DMS53 treated with DMSO at 0.1 percent for 48 hours (cell line): ENCODE results near the gene SFSWAP.
"Not testable (repeated sequence)": the region's sequence is repeated elsewhere in the genome, so short reads cannot be mapped to it uniquely, and the experiment has no call there.

Experiments
- DNase-seq: peaks from one replicate; lab custom pipeline; 2025; ENCODE audit not compliant: unreplicated experiment; lab: John Stamatoyannopoulos, UW

Gene SFSWAP

DNA sequence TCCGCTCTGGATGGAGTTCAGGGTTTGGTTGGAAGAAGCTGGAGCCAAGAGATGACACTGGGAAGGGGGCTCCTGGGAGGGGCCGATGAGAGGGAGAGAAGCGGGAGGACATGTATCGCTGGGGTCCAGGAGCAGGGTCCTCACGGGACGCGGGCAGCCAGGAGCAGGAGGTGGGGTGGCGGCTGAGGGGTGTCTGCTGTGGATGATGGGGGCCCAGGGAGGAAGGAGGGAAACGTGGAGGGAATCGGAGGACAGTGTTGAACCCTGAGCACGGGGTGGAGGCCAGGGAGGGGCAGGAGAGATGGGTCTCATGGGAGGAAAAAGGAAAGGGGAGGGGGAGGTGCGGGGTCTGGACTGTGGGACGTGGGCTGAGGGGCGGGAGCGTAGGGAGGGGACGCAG is 31.7 kb upstream of the SFSWAP start:
- DNase-seq, result not testable (repeated sequence)

DNA sequence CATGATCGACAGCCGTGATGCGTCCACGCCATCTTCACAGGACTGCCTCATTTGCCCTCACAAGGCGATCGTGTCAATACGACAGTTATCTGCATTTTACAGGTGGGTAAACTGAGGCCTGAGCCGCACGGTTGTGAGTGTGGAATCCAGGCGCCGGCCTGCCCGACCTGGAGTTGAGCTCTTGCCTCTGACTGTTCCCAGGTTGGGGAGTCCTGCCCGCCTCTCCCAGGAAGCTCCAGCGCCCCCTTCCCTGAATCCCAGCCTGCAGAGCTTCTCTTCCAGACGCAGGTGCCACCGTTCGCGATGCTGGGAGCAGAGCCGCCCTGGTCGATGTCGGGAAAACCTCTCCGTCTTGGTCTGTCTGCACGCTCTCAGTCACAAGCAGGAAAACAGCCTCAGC is 31.1 kb upstream of the SFSWAP start:
- DNase-seq, result not testable (repeated sequence)

DNA sequence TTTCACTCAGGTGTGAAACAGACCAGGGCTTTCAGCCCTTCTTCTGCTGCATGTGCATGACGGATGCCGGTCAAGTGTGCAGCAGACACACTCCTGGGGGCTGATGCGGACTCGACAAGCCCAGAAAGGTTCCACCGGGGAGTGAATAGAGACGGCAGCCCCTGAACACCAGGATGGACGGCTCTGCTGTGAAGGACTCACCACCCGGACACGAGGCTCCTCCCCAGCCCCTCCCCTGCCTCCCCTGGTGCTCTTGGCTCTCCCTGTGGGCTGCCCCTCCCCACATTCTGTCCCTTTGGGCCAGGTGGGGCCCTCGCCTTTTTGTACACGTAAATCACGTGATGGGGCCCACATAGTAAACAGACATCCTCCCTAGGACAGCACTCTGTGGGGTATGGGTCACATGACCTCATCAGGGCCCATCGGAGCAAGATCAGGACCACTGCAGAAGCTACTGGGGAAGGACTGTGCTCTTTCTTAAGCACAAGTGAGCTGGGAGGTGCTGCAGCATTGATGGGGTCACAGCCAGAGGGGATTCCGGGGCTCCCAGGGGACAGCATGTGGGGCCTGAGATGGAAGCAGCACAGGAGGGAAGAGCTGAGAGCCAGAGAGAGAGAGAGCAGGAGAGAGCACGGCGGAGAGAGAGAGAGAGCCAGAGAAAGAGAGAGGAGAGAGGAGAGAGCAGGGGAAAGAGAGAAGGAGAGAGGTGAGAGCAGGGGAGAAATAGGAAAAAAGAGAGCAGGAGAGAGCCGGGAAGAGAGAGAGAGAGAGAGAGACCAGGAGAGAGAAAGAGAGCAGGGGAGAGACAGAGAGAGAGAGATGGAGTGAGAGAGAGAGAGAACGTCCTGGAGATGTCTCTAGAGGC is 30.3 kb upstream of the SFSWAP start:
- DNase-seq, result not testable (repeated sequence)

DNA sequence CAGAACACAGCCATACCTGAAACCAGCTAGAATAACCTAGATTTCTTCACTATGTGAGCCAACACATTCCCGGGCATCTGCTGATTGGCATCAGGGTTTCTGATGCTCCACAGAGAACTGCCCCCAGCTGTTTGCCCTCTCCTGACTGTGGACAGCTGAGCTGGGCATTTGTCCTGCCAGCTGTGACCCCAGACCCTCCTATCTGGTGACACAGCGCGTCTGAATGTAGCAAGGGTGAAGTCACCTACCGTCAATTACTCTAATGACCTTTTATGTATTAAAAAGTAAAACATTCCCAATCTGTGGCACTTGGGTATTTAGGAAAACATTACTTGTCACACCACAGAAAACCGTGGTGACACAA is 29.7 kb upstream of the SFSWAP start:
- no peak for DNase-seq

DNA sequence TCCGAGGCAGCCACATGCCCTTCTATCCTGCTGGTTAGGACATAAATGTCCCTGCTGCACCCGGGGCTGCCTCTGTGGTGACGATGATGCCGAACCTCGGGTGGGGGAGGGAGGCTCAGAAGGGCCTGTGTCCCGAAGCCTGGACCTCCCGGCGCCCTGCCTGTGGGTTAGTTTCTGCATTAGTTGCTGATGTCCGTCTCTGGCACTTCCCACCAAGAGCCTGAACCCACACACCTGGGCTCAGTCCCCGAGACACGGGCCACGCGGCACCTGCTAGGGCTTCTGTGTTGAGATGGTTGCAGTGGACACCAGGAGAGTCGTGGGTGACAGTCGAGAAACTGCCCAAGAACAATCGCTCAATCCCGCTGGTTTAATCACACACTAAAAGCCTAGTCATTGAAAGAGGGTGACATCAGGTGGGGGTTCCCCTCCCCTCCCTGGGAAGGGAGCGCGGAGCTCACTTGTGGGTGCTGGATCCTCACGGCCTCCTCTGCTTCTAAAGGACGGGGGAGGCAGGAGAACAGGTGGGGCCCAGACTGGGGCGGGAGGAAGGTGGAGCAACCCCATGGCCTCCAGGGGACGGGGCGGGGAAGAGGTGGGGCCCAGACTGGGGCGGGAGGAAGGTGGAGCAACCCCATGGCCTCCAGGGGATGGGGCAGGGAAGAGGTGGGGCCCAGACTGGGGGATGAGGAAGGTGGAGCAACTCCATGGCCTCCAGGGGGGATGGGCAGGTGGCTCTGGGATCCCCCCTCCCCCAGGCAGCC is 29.0 kb upstream of the SFSWAP start:
- DNase-seq, result not testable (repeated sequence)

DNA sequence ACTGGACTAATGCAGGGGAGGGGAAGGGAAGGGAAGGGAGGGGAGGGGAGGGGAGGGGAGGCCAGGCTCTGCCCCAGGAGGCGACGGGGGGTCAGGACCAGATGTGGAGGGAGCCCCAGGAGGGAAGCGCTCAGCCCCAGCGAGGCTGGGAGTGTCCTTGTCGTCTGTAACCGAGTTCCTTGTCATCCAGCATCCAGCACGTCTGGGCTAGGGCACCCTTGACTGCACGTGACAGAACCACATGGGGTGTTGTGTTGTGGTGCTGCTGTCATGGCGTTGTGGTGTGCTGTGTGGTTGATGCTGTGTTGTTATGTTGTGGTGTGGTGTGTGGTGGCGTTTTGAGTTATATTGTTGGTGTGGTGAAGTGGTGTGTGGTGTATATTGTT is 28.4 kb upstream of the SFSWAP start:
- no peak for DNase-seq

DNA sequence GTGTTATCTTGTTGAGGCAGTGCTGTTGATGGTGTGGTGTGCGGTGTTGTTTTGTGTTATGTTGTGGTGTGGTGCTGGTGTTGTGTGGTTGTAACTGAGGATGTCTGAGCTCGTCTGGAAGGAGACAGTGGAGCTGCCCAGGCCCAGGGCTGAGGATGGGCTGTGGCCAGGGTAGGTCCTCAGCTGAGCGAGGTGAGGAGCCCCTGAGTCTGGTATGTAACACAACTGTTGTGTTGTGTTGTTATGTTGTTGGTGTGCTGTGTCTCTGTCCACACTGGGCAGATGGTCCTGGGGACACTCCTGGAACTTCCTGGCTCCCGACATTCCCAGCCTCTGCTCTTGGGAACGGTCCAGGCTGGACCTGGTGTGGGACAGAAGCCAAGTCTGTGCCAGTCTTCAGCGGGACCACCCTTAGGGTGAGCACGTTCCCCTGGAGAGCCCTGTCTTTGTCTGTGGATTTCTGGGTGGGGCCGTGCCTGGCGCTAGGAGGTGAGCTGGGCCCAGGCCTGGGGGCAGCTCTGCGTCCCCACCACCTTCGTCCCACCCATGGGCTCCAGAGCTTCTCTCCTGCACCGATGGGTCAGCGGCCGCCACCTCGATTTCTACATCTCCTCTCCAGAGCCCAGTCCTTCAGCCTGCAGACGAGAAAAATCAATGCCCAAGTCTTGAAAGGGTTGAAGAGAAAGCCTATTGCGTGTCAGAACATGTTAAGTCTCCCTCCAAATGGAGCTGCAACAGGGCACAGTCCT is 27.4 kb upstream of the SFSWAP start:
- no peak for DNase-seq

DNA sequence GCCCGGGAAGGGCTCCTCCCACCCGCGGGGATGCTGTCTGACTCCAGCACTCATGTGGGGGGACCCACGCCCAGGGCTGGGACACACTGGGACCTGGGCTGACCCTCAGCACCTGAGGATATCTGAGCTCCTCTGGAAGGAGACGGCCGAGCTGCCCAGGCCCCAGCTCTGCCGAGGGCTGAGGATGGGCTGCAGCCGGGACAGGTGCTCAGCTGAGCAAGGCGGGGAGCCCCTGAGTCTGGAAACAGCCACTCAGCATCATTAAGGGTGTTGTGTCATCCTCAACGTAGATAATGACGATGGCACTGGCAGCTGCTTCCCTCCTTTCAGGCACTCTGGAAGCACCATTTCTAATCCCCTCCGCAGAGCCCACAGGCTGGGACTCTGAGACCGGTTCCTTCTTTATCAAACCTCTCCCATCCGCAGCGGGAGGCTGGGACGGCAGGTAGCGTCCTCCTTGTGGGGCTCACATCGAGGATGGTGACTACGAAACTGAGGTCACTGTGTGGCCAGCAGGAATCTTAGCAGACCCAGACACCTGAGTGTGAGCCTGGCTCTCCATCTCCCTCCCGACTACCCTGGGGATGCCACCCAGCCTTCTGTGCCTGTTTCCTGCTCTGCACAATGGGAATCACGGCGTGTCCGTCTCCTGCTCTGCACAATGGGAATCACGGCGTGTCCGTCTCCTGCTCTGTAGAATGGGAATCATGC is 26.7 kb upstream of the SFSWAP start:
- DNase-seq, result no peak

DNA sequence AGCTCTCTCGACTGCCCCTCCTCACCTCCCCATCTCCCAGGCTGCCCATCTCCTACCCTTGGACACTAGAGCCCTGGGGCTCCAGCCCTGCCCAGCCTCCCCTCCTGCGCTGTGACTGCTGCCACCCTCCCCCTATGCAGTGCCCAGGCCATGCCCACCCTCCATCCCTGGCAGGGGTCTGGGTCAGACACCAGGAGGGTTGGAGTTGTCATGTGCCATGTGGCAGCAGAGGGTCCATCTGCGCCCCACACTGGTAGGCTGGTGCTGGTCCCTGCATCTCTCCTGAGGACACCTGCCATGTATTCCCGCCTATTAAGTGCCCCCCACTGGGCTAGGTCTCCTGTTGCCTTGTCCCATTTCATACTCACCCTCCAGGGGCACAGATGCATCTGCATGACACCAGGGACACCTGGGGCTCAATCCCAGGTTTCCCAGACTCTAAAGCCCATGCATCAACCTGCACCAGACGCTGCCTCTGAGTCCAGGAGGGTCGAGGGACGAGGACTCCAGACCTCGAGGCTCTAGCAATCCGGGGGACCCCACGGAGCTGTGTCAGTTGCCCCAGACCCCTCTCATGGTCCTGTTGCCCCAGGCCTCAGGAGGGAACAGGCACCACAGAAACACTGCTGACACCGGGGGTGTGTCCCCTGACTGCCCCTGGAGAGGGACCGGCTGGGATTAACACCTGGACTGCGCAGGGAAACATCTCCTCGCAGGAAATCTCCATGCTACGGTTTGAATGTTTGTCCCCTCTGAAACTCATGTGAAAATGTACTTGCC is 23.4 kb upstream of the SFSWAP start:
- DNase-seq, result no peak

DNA sequence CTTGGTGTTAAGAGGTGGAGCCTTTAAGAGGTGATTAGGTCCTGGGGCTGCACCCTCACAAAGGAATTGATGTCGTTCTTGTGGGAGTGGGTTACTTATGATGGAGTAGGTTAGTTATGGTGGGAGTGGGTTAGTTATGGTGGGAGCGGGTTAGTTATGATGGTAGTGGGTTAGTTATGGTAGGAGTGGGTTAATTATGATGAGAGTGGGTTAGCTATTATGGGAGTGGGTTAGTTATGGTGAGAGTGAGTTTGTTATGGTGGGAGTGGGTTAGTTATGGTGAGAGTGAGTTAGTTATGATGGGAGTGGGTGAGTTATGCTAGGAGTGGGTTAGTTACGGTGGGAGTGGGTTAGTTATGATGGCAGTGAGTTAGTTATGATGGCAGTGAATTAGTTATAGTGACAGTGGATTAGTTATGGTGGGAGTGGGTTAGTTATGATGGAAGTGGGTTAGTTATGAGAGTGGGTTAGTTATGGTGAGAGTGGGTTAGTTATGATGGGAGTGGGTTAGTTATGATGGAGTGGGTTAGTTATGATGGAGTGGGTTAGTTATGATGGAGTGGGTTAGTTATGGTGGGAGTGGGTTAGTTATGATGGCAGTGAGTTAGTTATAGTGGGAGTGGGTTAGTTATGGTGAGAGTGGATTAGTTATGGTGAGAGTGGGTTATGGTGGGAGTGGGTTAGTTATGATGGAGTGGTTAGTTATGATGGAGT is 22.6 kb upstream of the SFSWAP start:
- no peak for DNase-seq

DNA sequence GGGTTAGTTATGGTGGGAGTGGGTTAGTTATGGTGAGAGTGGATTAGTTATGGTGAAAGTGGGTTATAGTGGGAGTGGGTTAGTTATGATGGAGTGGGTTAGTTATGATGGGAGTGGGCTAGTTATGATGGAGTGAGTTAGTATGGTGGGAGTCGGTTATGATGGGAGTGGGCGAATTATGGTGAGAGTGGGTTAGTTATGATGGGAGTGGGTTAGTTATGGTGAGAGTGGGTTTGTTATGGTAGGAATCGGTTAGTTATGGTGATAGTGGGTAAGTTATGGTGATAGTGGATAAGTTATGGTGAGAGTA is 22.1 kb upstream of the SFSWAP start:
- no peak for DNase-seq

DNA sequence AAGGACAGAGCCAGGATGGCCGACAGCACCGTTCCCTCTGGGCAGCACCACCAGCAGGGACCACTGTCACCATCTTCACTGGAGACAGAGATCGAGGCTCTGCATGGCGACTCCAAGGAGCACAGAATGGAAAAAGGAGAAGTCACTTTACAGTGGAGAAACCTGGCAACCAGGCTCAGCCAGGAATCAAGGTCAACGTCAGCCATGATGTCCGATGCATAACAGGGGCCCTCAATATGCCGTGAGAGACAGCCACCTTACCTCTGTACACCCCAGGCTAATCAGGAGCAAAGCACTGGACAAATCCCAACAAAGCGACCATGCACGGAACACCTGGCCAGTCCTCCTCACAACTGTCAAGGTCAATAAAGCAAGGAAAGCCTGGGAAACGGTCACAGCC is 20.6 kb upstream of the SFSWAP start:
- DNase-seq, result no peak

DNA sequence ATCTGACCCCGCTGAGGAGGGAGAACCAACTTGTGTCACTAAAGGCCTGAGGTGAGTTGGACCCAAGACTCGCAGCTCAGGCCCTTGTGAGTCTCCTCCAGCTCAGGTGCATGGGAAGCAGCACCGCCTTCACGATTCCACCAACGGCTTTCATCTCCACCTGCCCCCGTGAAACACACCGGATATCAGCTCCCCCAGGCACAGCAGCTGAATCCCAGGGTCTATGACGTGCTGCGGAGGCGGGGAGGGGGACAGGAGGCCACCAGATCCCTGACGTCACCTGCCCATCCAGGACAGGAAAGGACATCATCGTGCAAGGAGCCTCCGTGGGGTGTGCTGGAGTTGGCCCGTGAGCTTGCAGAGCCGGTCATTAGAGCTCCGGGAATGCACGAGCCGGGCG is 18.5 kb upstream of the SFSWAP start:
- no peak for DNase-seq

DNA sequence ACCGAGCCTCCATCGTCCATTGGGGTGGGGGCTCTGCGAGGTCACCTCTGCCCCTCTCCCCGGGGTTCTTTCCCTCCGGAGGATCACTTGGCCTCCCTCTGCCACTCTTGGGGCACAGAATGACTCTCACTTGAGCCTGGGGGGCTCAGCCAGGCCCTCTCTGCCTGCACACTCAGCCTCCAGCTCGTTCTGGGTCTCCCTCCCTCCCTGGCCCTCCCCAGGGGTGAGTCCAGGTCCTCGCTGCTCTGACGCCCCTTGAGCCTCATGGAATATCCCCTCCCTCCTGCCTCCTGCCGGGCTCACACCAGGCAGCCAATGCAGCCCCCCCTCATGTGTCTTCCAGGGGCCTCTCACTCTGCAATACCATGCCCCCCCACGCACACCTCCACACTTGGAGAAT is 17.7 kb upstream of the SFSWAP start:
- DNase-seq, result no peak

DNA sequence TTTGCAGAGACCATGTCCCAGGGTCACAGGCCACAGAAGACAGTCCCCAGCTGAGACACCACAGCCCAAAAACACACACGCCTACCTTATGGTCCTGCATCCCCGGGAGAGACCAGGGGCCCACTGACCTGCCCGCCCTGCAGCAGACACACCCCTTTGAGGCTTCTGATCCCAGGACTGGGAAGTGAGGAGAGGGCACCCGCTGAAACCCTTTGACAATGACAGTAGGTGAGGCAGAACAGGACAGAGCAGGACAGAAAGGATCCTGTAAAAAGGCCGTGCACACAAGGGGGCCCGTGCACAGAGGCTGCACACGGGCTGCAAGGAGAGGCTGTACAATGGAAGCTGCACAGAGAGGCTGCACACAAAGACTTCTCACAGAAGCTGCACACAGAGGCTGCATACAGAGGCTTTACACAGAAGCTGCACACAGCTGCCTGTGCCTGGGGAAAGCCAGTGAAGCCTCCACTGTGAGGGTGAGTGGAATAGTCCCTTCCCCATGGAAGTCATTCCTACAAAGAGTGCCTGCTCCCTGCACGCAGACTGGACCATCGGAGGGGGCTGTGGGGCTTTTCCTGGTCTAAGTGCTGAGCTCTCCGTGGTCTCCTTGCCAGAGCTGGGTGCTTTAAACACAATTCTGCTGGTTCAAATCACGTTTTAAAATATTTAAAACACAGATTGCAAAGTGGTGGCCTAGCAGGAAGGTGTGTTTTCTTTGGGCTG is 16.6 kb upstream of the SFSWAP start:
- no peak for DNase-seq

DNA sequence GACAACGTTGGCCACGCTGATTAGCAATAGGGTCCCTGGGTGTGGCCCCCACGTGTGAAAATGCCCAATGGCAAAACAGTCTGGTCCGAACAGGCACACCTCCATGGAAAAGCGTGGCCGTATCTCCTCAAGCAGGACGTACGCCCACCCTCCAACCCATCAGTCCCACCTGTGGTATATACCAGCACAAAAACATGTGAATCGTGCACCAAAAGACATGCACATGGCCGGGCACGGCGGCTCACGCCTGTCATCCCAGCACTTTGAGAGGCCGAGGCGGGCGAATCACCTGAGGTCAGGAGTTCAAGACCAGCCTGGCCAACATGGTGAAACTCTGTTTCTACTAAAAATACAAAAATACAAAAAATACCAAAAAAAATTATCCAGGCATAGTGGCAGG is 14.9 kb upstream of the SFSWAP start:
- DNase-seq, result no peak

DNA sequence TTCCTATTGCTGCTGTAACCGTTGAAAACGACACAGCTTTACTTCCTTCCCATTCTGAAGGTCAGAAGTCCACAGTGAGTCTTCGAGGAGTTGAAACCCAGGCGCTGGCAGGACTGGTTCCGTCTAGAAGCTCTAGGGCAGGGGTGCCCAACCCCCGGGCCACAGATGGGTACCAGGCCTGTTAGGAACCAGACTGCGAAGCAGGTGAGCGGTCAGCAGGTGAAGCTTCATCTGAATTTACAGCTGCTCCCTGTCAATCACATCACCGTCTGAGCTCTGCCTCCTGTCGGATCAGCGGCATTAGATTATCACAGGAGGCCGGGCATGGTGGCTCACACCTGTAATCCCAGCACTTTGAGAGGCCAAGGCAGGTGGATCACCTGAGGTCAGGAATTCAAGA is 12.6 kb upstream of the SFSWAP start:
- DNase-seq, result no peak

DNA sequence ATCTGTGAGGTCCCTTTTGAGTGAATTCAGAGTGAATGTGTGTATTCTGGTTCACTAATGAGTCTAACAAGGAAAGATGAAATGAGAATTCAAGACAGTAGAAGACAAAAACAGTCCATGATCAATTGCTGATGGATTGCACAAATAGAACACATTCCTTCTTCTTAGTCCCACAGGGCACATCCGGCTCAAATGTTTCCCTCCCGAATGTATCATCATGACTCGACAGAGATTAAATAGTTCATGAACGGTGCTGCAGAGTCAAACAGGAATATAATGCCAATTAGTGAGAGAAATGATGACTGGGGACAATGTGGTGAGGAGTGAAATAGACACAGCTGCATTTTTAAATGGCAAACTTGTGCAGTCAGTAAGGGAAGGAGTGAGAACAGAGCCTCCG is 11.5 kb upstream of the SFSWAP start:
- DNase-seq, result no peak

DNA sequence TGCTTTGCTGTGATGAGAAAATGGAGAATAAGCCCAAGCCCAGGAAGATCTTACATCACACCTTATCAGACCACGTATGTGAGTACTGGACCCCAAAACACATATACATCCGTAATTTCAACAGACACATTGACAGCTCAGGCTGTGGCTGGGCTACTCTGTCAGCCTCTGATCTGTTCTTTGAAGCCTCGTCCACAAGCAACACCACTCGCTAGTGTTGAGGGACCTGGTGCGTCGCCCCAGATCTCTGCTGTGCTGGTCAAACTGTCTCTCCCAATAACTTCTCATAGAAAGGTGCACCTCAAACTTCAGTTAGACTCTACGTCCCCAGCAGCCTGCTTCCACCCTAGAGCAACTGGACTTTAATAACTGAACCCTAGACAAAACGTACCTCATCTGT is 10.6 kb upstream of the SFSWAP start:
- no peak for DNase-seq
